DND-41 (cell line): ENCODE measurements around the gene CIAO3.

Experiments used
- CTCF ChIP-seq: IDR thresholded peaks from 2 replicates; pipeline ENCODE4 v1.5.1; 2012; ENCODE audit warnings: borderline replicate concordance, low read length, moderate library complexity, mild to moderate bottlenecking; ENCODE audit not compliant: poor library complexity, severe bottlenecking; ENCODE audit errors: extremely low read depth
- EZH2 ChIP-seq: IDR thresholded peaks from 3 replicates; pipeline ENCODE4 v1.6.1; 2012; ENCODE audit warnings: borderline replicate concordance, low read depth, mild to moderate bottlenecking, moderate library complexity, low read length, inconsistent platforms; ENCODE audit not compliant: severe bottlenecking

- TF ChIP-seq EZH2 (no peak), CTCF (no peak)
These were observed 386 bp downstream of the CIAO3 start for GRCh38 chr16:740459-740763.
